SK-N-SH (cell line): ENCODE measurements around the gene CHCHD6.

Experiments
- EZH2phosphoT487 ChIP-seq: fragments of 200-600 bp; sonication (generic); IDR thresholded peaks from 2 replicates; pipeline ENCODE4 v1.6.1; 2017; ENCODE audit warnings: low read depth, mixed run types, mild to moderate bottlenecking, antibody characterized with exemption, moderate library complexity, borderline replicate concordance
- JUND ChIP-seq: IDR thresholded peaks from 2 replicates; pipeline ENCODE4 v1.4.0; 2012
- NFIC ChIP-seq: IDR thresholded peaks from 2 replicates; pipeline ENCODE4 v1.4.0; 2012; ENCODE audit warnings: borderline replicate concordance
- POLR2AphosphoS5 ChIP-seq: IDR thresholded peaks from 2 replicates; pipeline ENCODE4 v1.6.1; 2012; ENCODE audit warnings: low read depth, low read length
- TAF1 ChIP-seq: IDR thresholded peaks from 2 replicates; pipeline ENCODE4 v1.6.1; 2012; ENCODE audit warnings: low read depth, mild to moderate bottlenecking, low read length, moderate library complexity, borderline replicate concordance
- YY1 ChIP-seq: IDR thresholded peaks from 2 replicates; pipeline ENCODE4 v1.4.0; 2012; ENCODE audit warnings: low read depth, mild to moderate bottlenecking
- TF ChIP-seq, protein P1 (sequence below): fragments of 200-600 bp; sonication (generic); IDR thresholded peaks from 2 replicates; pipeline ENCODE4 v1.6.1; 2017; ENCODE audit warnings: antibody characterized with exemption, mild to moderate bottlenecking, moderate library complexity
- TF ChIP-seq, protein P2 (sequence below): IDR thresholded peaks from 2 replicates; pipeline ENCODE4 v1.4.0; 2012; ENCODE audit warnings: low read depth, borderline replicate concordance
- TF ChIP-seq, protein P3 (sequence below): IDR thresholded peaks from 2 replicates; pipeline ENCODE4 v1.6.1; 2012; ENCODE audit warnings: mild to moderate bottlenecking, low read depth, low read length, moderate library complexity
- TF ChIP-seq, protein P4 (sequence below): IDR thresholded peaks from 2 replicates; pipeline ENCODE4 v1.4.0; 2012; ENCODE audit warnings: low read depth

DNA sequence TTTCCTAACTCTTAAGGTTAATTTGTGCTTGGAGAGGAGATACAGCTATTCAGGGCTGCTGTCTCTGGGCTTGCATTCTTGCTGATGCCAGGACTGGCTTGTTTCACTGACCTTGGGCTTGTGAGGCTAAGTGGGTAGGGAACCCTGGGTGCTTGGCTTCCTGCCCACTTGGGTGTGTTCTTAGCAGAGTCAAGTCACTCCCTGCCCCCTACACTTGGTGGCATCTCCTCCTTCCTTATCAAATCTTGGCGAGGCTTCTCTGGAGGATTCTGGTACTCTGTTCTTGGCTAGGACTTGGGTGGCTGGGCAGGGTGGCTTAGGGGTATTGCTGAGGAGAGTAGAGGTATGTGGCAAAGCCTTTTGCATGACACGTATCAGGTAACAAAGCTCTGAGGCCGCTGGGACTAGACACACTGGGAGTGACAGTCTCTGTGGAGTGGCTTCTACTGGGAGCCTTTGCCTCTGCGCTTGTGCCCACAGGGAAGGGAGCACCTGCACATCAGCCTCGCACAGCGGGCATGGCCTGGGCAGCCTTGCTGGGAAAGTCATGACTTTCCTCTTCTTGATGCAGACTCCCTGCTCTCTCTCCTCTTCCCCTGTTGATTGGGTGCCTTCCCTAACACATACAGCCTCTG is 41.8 kb downstream of the CHCHD6 start:
- TF ChIP-seq, protein P1, sequence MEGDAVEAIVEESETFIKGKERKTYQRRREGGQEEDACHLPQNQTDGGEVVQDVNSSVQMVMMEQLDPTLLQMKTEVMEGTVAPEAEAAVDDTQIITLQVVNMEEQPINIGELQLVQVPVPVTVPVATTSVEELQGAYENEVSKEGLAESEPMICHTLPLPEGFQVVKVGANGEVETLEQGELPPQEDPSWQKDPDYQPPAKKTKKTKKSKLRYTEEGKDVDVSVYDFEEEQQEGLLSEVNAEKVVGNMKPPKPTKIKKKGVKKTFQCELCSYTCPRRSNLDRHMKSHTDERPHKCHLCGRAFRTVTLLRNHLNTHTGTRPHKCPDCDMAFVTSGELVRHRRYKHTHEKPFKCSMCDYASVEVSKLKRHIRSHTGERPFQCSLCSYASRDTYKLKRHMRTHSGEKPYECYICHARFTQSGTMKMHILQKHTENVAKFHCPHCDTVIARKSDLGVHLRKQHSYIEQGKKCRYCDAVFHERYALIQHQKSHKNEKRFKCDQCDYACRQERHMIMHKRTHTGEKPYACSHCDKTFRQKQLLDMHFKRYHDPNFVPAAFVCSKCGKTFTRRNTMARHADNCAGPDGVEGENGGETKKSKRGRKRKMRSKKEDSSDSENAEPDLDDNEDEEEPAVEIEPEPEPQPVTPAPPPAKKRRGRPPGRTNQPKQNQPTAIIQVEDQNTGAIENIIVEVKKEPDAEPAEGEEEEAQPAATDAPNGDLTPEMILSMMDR: no peak
- TF ChIP-seq, protein P2, sequence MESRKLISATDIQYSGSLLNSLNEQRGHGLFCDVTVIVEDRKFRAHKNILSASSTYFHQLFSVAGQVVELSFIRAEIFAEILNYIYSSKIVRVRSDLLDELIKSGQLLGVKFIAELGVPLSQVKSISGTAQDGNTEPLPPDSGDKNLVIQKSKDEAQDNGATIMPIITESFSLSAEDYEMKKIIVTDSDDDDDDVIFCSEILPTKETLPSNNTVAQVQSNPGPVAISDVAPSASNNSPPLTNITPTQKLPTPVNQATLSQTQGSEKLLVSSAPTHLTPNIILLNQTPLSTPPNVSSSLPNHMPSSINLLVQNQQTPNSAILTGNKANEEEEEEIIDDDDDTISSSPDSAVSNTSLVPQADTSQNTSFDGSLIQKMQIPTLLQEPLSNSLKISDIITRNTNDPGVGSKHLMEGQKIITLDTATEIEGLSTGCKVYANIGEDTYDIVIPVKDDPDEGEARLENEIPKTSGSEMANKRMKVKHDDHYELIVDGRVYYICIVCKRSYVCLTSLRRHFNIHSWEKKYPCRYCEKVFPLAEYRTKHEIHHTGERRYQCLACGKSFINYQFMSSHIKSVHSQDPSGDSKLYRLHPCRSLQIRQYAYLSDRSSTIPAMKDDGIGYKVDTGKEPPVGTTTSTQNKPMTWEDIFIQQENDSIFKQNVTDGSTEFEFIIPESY: no peak
- TF ChIP-seq, protein P3, sequence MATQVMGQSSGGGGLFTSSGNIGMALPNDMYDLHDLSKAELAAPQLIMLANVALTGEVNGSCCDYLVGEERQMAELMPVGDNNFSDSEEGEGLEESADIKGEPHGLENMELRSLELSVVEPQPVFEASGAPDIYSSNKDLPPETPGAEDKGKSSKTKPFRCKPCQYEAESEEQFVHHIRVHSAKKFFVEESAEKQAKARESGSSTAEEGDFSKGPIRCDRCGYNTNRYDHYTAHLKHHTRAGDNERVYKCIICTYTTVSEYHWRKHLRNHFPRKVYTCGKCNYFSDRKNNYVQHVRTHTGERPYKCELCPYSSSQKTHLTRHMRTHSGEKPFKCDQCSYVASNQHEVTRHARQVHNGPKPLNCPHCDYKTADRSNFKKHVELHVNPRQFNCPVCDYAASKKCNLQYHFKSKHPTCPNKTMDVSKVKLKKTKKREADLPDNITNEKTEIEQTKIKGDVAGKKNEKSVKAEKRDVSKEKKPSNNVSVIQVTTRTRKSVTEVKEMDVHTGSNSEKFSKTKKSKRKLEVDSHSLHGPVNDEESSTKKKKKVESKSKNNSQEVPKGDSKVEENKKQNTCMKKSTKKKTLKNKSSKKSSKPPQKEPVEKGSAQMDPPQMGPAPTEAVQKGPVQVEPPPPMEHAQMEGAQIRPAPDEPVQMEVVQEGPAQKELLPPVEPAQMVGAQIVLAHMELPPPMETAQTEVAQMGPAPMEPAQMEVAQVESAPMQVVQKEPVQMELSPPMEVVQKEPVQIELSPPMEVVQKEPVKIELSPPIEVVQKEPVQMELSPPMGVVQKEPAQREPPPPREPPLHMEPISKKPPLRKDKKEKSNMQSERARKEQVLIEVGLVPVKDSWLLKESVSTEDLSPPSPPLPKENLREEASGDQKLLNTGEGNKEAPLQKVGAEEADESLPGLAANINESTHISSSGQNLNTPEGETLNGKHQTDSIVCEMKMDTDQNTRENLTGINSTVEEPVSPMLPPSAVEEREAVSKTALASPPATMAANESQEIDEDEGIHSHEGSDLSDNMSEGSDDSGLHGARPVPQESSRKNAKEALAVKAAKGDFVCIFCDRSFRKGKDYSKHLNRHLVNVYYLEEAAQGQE: no peak
- TF ChIP-seq TAF1: no peak
- TF ChIP-seq EZH2phosphoT487: no peak
- TF ChIP-seq, protein P4, sequence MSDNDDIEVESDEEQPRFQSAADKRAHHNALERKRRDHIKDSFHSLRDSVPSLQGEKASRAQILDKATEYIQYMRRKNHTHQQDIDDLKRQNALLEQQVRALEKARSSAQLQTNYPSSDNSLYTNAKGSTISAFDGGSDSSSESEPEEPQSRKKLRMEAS: no peak
- no peak for TF ChIP-seq JUND
- TF ChIP-seq YY1: no peak
- no peak for TF ChIP-seq NFIC
- TF ChIP-seq POLR2AphosphoS5: no peak
